Trophoblast cell (in vitro differentiated cells and primary cell): Measurements from ENCODE around the gene TMEM144.
"Not testable (repeated sequence)": the region's sequence is repeated elsewhere in the genome, so short reads cannot be mapped to it uniquely, and the experiment has no call there.

Source experiments
- DNase-seq, 2 donors: peaks; one replicate each; pipeline ENCODE4 v3.0.0-alpha.2; 2016
- H2AFZ ChIP-seq: 2 replicates; pipeline ENCODE4 v1.6.1; 2013; ENCODE audit warnings: low read length, moderate library complexity, mild to moderate bottlenecking; ENCODE audit not compliant: insufficient read depth, poor library complexity
- H2AK5ac ChIP-seq: 2 replicates; pipeline ENCODE4 v1.6.1; 2013; ENCODE audit warnings: mild to moderate bottlenecking, low read length
- H2BK120ac ChIP-seq: 2 replicates; pipeline ENCODE4 v1.6.1; 2013; ENCODE audit warnings: low read length, mild to moderate bottlenecking, moderate library complexity; ENCODE audit not compliant: insufficient read depth, poor library complexity
- H2BK12ac ChIP-seq: 2 replicates; pipeline ENCODE4 v1.6.1; 2013; ENCODE audit warnings: mild to moderate bottlenecking, low read length, moderate library complexity
- H2BK5ac ChIP-seq: 2 replicates; pipeline ENCODE4 v1.6.1; 2013; ENCODE audit warnings: low read length, low read depth, moderate library complexity, mild to moderate bottlenecking; ENCODE audit not compliant: poor library complexity
- H3K14ac ChIP-seq: 2 replicates; pipeline ENCODE4 v1.6.1; 2013; ENCODE audit warnings: mild to moderate bottlenecking, low read length
- H3K18ac ChIP-seq: 2 replicates; pipeline ENCODE4 v1.6.1; 2013; ENCODE audit warnings: mild to moderate bottlenecking, low read length
- H3K23ac ChIP-seq: 2 replicates; pipeline ENCODE4 v1.6.1; 2013; ENCODE audit warnings: low read length
- H3K27ac ChIP-seq: 2 replicates; pipeline ENCODE4 v1.5.1; 2013; ENCODE audit warnings: low read depth, mild to moderate bottlenecking, inconsistent platforms, low read length, moderate library complexity
- H3K27me3 ChIP-seq: 2 replicates; pipeline ENCODE4 v1.6.1; 2013; ENCODE audit warnings: inconsistent platforms, mild to moderate bottlenecking, low read length, moderate library complexity; ENCODE audit not compliant: insufficient read depth
- H3K36me3 ChIP-seq, 2 experiments: 1 replicate in 1 of 2; 2 replicates in 1 of 2; pipeline ENCODE4 v1.6.1; 2013; ENCODE audit warnings: low read length in 2 of 2, mild to moderate bottlenecking in 2 of 2, moderate library complexity in 1 of 2; ENCODE audit not compliant: insufficient read depth in 2 of 2, control insufficient read depth in 1 of 2
- H3K4ac ChIP-seq: 2 replicates; pipeline ENCODE4 v1.6.1; 2013; ENCODE audit warnings: low read depth, mild to moderate bottlenecking, low read length, moderate library complexity
- H3K4me1 ChIP-seq, 2 experiments: 1 replicate in 1 of 2; 2 replicates in 1 of 2; pipeline ENCODE4 v1.6.1; 2013; ENCODE audit warnings: low read length in 2 of 2, mild to moderate bottlenecking in 2 of 2, moderate library complexity in 1 of 2; ENCODE audit not compliant: insufficient read depth in 2 of 2, control insufficient read depth in 1 of 2
- H3K4me2 ChIP-seq: 2 replicates; pipeline ENCODE4 v1.6.1; 2013; ENCODE audit warnings: inconsistent platforms, mild to moderate bottlenecking, low read length, moderate library complexity
- H3K4me3 ChIP-seq: 2 replicates; pipeline ENCODE4 v1.5.1; 2013; ENCODE audit warnings: mild to moderate bottlenecking, low read depth, low read length, inconsistent platforms
- H3K79me1 ChIP-seq: one replicate; pipeline ENCODE4 v1.6.1; 2013; ENCODE audit warnings: low read length
- H3K79me2 ChIP-seq: 2 replicates; pipeline ENCODE4 v1.6.1; 2013; ENCODE audit warnings: low read length, mild to moderate bottlenecking; ENCODE audit not compliant: control insufficient read depth, insufficient read depth, poor library complexity
- H3K9ac ChIP-seq: 2 replicates; pipeline ENCODE4 v1.6.1; 2013; ENCODE audit warnings: mild to moderate bottlenecking, low read length
- H3K9me3 ChIP-seq: 2 replicates; pipeline ENCODE4 v1.6.1; 2013; ENCODE audit warnings: low read depth, mild to moderate bottlenecking, control low read depth, inconsistent platforms, low read length; ENCODE audit not compliant: insufficient read depth
- H4K12ac ChIP-seq: 2 replicates; pipeline ENCODE4 v1.6.1; 2013; ENCODE audit warnings: low read depth, mild to moderate bottlenecking, low read length, moderate library complexity
- H4K8ac ChIP-seq: 2 replicates; pipeline ENCODE4 v1.6.1; 2013; ENCODE audit warnings: low read depth, mild to moderate bottlenecking, low read length, moderate library complexity
- H4K91ac ChIP-seq: one replicate; pipeline ENCODE4 v1.6.1; 2013; ENCODE audit warnings: low read depth, mild to moderate bottlenecking, low read length, moderate library complexity
- WGBS: extraction: QIAGEN DNeasy Blood & Tissue Kit; methylation state at CpG from one replicate; pipeline ENCODE4 v1.1.7; 2013; ENCODE audit warnings: missing lambda C conversion rate; ENCODE audit not compliant: insufficient read length, insufficient coverage; ENCODE audit errors: extremely low coverage; 5-methylcytosine and 5-hydroxymethylcytosine counted together

The TMEM144 gene

GRCh38 chr4:158279052-158279451 is 68.8 kb downstream of the TMEM144 start:
- H3K36me3 ChIP-seq, H3K79me2 ChIP-seq, H3K18ac ChIP-seq, H3K14ac ChIP-seq, H2BK120ac ChIP-seq, H3K27ac ChIP-seq, H2AFZ ChIP-seq, H2AK5ac ChIP-seq, H3K4me3 ChIP-seq, H3K27me3 ChIP-seq, H3K79me1 ChIP-seq, H3K4ac ChIP-seq, H3K9ac ChIP-seq, H4K12ac ChIP-seq, H3K4me1 ChIP-seq, H3K23ac ChIP-seq, H2BK12ac ChIP-seq, H2BK5ac ChIP-seq, H3K9me3 ChIP-seq, H3K4me2 ChIP-seq, H4K91ac ChIP-seq, DNase-seq, H4K8ac ChIP-seq: not testable (repeated sequence)
- no CpG with 5 or more reads among the region's 1 CpG for WGBS

DNA sequence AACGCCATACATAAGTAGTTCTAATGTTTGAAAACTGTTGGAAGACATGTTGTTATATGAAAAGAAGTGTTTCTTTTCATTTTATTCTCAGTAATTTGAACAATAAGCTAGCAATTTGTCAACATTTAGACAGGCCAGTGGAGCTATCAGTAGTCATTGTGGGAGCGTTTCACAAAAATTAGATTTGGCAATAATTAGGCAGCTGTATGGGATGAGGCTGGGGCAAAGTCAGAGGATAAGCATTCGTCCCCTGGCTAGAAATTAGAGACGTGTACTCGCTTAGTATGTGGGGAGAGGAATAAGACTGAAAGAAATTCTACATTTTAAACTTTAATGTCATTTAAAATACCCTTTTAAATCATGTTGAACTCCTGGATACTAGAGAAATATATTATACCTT is 70.6 kb downstream of the TMEM144 start:
- no peak overlapping the region for H2BK12ac ChIP-seq
- no peak overlapping the region for H3K4me2 ChIP-seq
- no peak overlapping the region for H3K14ac ChIP-seq
- no peak overlapping the region for H3K9ac ChIP-seq
- no peak overlapping the region for H2AK5ac ChIP-seq
- no peak overlapping the region for H4K12ac ChIP-seq
- H3K36me3 ChIP-seq = no peaks in the 10 kb centered on the region
- no peaks in the 10 kb centered on the region for H3K4me1 ChIP-seq
- H2BK120ac ChIP-seq = no peak overlapping the region
- no peaks in the 10 kb centered on the region for H3K79me1 ChIP-seq
- no peak overlapping the region for H4K91ac ChIP-seq
- no peak overlapping the region for H3K4me3 ChIP-seq
- H3K18ac ChIP-seq = no peak overlapping the region
- DNase-seq = peak; percentile 39 to 80
- H3K9me3 ChIP-seq = no peaks in the 10 kb centered on the region
- no peaks in the 10 kb centered on the region for H3K27me3 ChIP-seq
- H3K79me2 ChIP-seq = no peaks in the 10 kb centered on the region
- no peak overlapping the region for H4K8ac ChIP-seq
- no peak overlapping the region for H3K23ac ChIP-seq
- H3K4ac ChIP-seq = no peak overlapping the region
- no peak overlapping the region for H2AFZ ChIP-seq
- H3K27ac ChIP-seq = no peak overlapping the region
- no CpG with 5 or more reads among the region's 5 CpGs for WGBS
- H2BK5ac ChIP-seq = no peak overlapping the region

DNA sequence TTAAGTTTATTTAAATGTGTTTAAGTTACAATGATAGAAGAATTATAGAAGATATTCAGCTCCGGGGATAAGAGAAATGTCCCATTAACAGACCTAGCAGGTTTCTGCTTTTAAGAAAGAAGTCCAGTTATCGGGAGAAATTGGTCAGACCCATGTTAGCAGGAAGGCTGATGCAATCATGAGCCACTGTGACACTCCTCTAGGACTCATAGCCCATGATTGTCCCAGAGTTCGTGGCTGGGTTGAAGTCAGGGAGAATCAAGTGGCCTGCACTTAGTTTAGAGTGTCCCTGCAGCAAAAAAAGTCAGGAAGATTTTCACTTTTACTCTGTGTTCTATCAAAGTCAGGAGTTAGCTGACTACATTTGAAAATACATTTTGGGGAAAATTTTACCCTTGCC is 72.0 kb downstream of the TMEM144 start:
- Histone ChIP-seq H3K18ac (no peak overlapping the region), H3K79me2 (no peaks in the 10 kb centered on the region), H4K8ac (no peak overlapping the region), H3K23ac (no peak overlapping the region), H3K36me3 (no peaks in the 10 kb centered on the region), H2AK5ac (no peak overlapping the region), H2BK12ac (no peak overlapping the region), H3K14ac (no peak overlapping the region), H3K4me2 (no peak overlapping the region), H3K4ac (no peak overlapping the region), H3K4me3 (no peak overlapping the region), H2BK5ac (no peak overlapping the region), H3K79me1 (no peaks in the 10 kb centered on the region), H4K91ac (no peak overlapping the region), H4K12ac (no peak overlapping the region), H2BK120ac (no peak overlapping the region), H3K27me3 (no peaks in the 10 kb centered on the region), H3K4me1 (no peaks in the 10 kb centered on the region), H3K9me3 (no peaks in the 10 kb centered on the region), H3K9ac (no peak overlapping the region), H3K27ac (no peak overlapping the region), H2AFZ (no peak overlapping the region)
- DNase-seq = peak in 1 of 2 donors; percentile 18
- WGBS = no CpG with 5 or more reads among the region's 3 CpGs

DNA sequence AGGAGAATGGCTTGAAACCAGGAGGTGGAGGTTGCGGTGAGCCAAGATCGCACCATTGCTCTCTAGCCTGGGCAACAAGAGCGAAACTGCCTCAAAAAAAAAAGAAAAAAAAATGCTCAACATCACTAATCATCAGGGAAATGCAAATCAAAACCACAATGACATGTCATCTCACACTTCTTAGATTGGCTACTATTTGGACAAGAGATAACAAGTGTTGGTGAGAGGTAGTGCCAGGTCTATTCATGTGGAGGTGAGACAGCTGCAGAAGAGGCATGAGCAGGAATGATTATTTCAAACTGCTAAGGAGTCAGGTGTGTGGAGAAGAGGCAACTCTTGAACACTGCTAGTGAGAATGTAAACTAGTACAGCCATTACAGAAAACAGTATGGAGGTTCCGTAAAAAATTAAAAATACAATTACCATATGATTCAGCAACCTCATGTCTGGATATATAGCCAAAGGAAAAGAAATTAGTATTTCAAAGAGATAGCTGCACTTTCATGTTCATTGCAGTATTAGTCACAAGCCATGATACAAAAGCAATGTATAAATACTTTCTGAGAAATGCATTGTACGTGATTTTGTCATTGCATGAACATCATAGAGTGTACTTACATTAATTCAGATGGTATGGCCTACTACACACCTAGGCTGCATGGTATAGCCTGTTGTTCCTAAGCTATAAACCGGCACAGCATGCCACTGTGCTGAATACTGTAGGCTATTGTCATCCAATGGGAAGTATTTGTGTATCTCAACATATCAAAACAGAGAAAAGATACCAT is 75.3 kb downstream of the TMEM144 start:
- Histone ChIP-seq H3K4ac (no peak overlapping the region), H4K8ac (no peak overlapping the region), H3K9ac (no peak overlapping the region), H3K4me2 (no peak overlapping the region), H3K79me2 (no peaks in the 10 kb centered on the region), H3K36me3 (no peaks in the 10 kb centered on the region), H3K27me3 (no peaks in the 10 kb centered on the region), H2BK120ac (no peak overlapping the region), H3K18ac (no peak overlapping the region), H3K23ac (no peak overlapping the region), H2BK5ac (no peak overlapping the region), H3K4me1 (no peaks in the 10 kb centered on the region), H2BK12ac (no peak overlapping the region), H3K27ac (no peak overlapping the region), H2AK5ac (no peak overlapping the region), H2AFZ (no peak overlapping the region), H3K9me3 (no peaks in the 10 kb centered on the region), H4K91ac (no peak overlapping the region), H4K12ac (no peak overlapping the region), H3K4me3 (no peak overlapping the region), H3K14ac (no peak overlapping the region), H3K79me1 (no peaks in the 10 kb centered on the region)
- no CpG with 5 or more reads among the region's 6 CpGs for WGBS
- DNase-seq = no peak
